Left ventricle myocardium inferior (tissue), 1 donor: Measurements from ENCODE around the gene PRAMEF13. TPM values are rescaled to one million over a fixed set of nuclear protein-coding genes. Genes with fewer than 3 reads are reported as not detected.
"Not testable (repeated sequence)": the region's sequence is repeated elsewhere in the genome, so short reads cannot be mapped to it uniquely, and the experiment has no call there.

Experiments
- DNase-seq: peaks from one replicate; pipeline ENCODE4 v3.0.0-alpha.2; 2020
- H3K27ac ChIP-seq: fragments of 200-600 bp; replicated peaks from 2 replicates; pipeline ENCODE4 v1.8.0; 2021
- H3K27me3 ChIP-seq: fragments of 200-600 bp; 2 replicates; pipeline ENCODE4 v1.8.0; 2021; ENCODE audit warnings: low read depth
- H3K36me3 ChIP-seq: fragments of 200-600 bp; 2 replicates; pipeline ENCODE4 v1.8.0; 2021
- H3K4me1 ChIP-seq: fragments of 200-600 bp; 2 replicates; pipeline ENCODE4 v1.8.0; 2021
- H3K4me3 ChIP-seq: fragments of 200-600 bp; 2 replicates; pipeline ENCODE4 v1.8.0; 2021; ENCODE audit warnings: mild to moderate bottlenecking, moderate library complexity
- H3K9me3 ChIP-seq: fragments of 200-600 bp; replicated peaks from 2 replicates; pipeline ENCODE4 v1.8.0; 2021
- intact Hi-C: fragments of 100-400 bp; cut with micrococcal nuclease; formaldehyde crosslinking; loops from one replicate; pipeline ENCODE4 v1.11.0; 2022
- total RNA-seq: library from RNA; stranded (reverse); fragmentation: NEBNext Ultra II Directional; extraction: Animal tissue kit (Norgen Biotek cat#: 25700); gene quantifications from one replicate; pipeline ENCODE4 v1.2.1, GENCODE V29; 2021
- TF ChIP-seq, protein P1 (sequence below): fragments of 200-600 bp; IDR thresholded peaks from 2 replicates; pipeline ENCODE4 v1.8.0; 2021; ENCODE audit warnings: antibody characterized with exemption, mild to moderate bottlenecking, borderline replicate concordance
- donor health status: DM: no; HTN: yes; CAD: no; lungs with severe emphysema.

The PRAMEF13 gene
- total RNA-seq, 1 donor from 2014 or later, result not detected

GRCh38 chr1:13228343-13228781, 27.2 kb upstream of the PRAMEF13 start:
- Histone ChIP-seq H3K4me1 (no peaks in the 10 kb centered on the region), H3K36me3 (no peaks in the 10 kb centered on the region), H3K9me3 (peaks cover 4% of the 10 kb centered on the region), H3K27ac (no peak overlapping the region), H3K4me3 (no peak overlapping the region), H3K27me3 (peaks cover 55% of the 10 kb centered on the region)
- TF ChIP-seq, protein P1, sequence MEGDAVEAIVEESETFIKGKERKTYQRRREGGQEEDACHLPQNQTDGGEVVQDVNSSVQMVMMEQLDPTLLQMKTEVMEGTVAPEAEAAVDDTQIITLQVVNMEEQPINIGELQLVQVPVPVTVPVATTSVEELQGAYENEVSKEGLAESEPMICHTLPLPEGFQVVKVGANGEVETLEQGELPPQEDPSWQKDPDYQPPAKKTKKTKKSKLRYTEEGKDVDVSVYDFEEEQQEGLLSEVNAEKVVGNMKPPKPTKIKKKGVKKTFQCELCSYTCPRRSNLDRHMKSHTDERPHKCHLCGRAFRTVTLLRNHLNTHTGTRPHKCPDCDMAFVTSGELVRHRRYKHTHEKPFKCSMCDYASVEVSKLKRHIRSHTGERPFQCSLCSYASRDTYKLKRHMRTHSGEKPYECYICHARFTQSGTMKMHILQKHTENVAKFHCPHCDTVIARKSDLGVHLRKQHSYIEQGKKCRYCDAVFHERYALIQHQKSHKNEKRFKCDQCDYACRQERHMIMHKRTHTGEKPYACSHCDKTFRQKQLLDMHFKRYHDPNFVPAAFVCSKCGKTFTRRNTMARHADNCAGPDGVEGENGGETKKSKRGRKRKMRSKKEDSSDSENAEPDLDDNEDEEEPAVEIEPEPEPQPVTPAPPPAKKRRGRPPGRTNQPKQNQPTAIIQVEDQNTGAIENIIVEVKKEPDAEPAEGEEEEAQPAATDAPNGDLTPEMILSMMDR, result peak; percentile 40
- intact Hi-C loops, result no loop called here
- no peak for DNase-seq

DNA sequence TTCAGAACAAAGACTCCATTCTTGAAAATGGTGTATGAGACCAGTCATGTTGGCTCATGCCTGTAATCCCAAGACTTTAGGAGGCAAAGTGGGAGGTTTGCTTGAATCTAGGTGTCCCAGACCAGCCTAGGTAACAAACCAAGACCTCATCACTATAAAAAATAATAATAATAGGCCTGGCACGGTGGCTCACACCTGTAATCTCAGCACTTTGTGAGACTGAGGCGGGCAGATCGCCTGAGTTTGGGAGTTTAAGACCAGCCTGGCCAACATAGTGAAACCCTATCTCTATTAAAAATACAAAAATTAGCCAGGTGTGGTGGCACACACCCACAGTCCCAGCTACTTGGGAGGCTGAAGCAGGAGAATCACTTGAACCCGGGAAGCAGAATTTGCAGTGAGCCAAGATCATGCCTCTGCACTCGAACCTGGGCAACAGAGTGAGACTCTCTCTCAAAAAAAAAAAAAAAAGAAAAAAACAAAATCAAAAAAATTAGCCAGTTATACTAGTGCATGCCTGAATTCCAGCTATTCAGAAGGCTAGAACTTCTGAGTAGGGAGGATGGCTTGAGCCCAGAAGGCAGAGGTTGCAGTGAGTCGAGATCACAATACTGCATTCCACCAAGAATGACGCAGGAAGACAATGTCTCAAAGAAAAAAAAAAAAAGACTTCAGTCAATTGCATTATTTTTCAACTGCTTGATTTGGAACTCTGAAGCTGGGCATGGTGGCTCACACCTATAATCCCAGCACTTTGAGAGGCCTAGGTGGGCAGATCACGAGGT, 26.3 kb upstream of the PRAMEF13 start:
- H3K27me3 ChIP-seq, result peaks cover 47% of the 10 kb centered on the region
- H3K4me1 ChIP-seq, H3K4me3 ChIP-seq, H3K27ac ChIP-seq, DNase-seq, H3K36me3 ChIP-seq, intact Hi-C loops, H3K9me3 ChIP-seq: not testable (repeated sequence)

- peaks cover 33% of the 10 kb centered on the region for H3K27me3 ChIP-seq
- intact Hi-C loops, H3K36me3 ChIP-seq, H3K27ac ChIP-seq, H3K9me3 ChIP-seq, H3K4me3 ChIP-seq, DNase-seq, H3K4me1 ChIP-seq: not testable (repeated sequence)
Measured at GRCh38 chr1:13225675-13226204, 24.5 kb upstream of the PRAMEF13 start, which contains the start of gene PRAMEF18. Gene PRAMEF18, minus strand, starts transcription at chr1:13226154. Its CDS starts 48 bp downstream, at chr1:13226106.

GRCh38 chr1:13224480-13225060, 23.4 kb upstream of the PRAMEF13 start:
- TF ChIP-seq, protein P1, result no peak
- intact Hi-C loops, result no loop called here
- DNase-seq, result no peak
- Histone ChIP-seq H3K9me3 (no peaks in the 10 kb centered on the region), H3K4me3 (no peak overlapping the region), H3K4me1 (no peaks in the 10 kb centered on the region), H3K27ac (no peak overlapping the region), H3K27me3 (peaks cover 24% of the 10 kb centered on the region), H3K36me3 (no peaks in the 10 kb centered on the region)

DNA sequence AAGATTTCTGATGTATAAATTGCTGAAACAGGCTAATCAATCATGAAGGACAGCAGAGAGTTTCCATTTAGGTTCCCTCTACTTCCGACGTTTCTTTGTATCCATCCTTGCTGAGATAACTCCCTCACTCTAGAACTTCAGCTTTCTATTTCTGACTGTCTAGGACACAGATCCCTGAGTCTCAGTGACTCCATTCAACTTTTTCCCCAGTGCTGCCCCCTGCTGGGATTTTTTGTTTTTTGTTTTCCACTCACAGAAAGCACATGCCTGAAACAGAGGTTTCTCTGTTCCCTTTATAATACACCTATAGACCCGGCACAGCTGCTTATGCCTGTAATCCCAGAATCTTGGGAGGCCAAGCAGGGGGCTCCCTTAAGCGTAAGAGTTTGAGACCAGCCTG, 21.6 kb upstream of the PRAMEF13 start:
- H3K9me3 ChIP-seq, H3K36me3 ChIP-seq, H3K4me1 ChIP-seq, H3K27ac ChIP-seq, DNase-seq, intact Hi-C loops, H3K4me3 ChIP-seq: not testable (repeated sequence)
- H3K27me3 ChIP-seq, result peaks cover 15% of the 10 kb centered on the region

GRCh38 chr1:13219203-13219602, 18.0 kb upstream of the PRAMEF13 start:
- intact Hi-C loops, H3K9me3 ChIP-seq, H3K27ac ChIP-seq, H3K4me1 ChIP-seq, H3K4me3 ChIP-seq, H3K27me3 ChIP-seq, DNase-seq, H3K36me3 ChIP-seq: not testable (repeated sequence)

GRCh38 chr1:13216619-13217018, 15.4 kb upstream of the PRAMEF13 start:
- H3K27ac ChIP-seq, intact Hi-C loops, H3K27me3 ChIP-seq, H3K4me1 ChIP-seq, H3K36me3 ChIP-seq, H3K4me3 ChIP-seq, H3K9me3 ChIP-seq, DNase-seq: not testable (repeated sequence)

GRCh38 chr1:13208712-13209111, 7.5 kb upstream of the PRAMEF13 start:
- H3K27me3 ChIP-seq, DNase-seq, H3K9me3 ChIP-seq: not testable (repeated sequence)

DNA sequence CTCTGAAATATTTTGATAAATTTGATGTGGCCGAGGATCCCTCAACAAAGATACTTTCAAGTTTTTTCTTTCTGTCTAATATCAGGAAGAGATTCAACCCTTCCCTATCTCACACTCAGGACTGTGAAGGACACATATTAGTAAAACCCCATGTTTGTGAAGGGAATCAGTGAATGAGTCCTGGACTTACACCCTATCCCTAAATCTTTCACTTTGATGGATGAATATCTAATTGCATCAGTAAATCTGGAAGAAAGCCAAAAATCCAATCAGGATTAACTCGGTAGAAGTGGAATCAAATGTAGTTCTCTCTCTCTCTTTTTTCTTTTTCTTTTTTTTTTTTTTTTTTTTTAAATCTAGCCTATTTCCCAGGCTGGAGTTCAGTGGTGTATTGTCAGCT, 29.7 kb downstream of the PRAMEF13 start, which contains the start of gene PRAMEF9:
PRAMEF9 (plus strand) TSS at position 301 of the 400 bp plus-strand sequence. CDS start 3,433 bp downstream, outside the sequence.
- DNase-seq, H3K4me3 ChIP-seq, H3K9me3 ChIP-seq, H3K27ac ChIP-seq, H3K36me3 ChIP-seq, intact Hi-C loops, H3K27me3 ChIP-seq, H3K4me1 ChIP-seq: not testable (repeated sequence)

More at GRCh38 chr1:13208712-13209111, 7.5 kb upstream of the PRAMEF13 start:
- intact Hi-C loops, H3K4me1 ChIP-seq, H3K36me3 ChIP-seq, H3K27ac ChIP-seq, H3K4me3 ChIP-seq: not testable (repeated sequence)

DNA sequence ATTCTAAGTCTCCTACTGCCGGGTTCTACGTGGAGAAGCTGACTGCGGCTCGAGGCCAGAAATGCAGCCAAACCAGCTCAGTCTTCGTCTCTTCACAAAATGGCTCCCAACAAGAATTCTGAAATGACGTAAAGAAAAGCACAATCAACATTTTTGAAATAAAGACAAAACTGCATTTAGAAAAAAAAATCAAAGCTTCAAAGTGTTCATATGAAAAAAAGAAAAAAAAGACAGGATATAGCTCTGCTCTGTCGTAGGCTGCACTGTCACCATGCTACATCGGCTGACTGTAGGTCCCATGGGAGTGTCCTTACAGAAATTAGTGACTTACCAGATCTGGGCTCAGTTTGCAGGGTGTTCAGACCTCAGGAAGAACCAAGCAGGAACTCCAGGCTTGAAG, 35.7 kb downstream of the PRAMEF13 start, which contains the start of gene HNRNPCL4:
HNRNPCL4 (minus strand) TSS at position 101 of the 400 bp plus-strand sequence. CDS start 164 bp downstream, outside the sequence.
- intact Hi-C loops, H3K27me3 ChIP-seq, H3K9me3 ChIP-seq, H3K36me3 ChIP-seq, H3K27ac ChIP-seq, H3K4me3 ChIP-seq, DNase-seq, H3K4me1 ChIP-seq: not testable (repeated sequence)

DNA sequence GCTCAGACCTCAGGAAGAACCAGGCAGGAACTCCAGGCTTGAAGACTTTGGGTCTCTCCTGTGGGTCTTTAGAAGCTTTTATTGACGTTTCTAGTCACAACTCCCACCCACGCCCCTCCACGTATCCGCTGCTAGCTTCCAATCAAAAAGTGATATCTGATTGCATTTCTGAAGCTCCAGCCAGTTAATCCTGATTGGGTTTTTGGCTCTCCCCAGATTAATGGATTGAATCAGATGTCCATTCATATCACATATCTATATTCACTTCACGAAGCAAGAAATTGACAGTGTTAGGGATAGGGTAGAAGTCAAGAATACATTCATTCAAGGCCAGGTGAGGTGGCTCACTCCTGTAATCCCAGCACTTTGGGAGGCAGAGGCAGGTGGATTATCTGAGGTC, 45.3 kb downstream of the PRAMEF13 start, which contains the start of gene PRAMEF26:
PRAMEF26 (minus strand) TSS at position 101 of the 400 bp plus-strand sequence. CDS start 2,914 bp downstream, outside the sequence.
- H3K27me3 ChIP-seq, H3K4me3 ChIP-seq, H3K36me3 ChIP-seq, intact Hi-C loops, H3K9me3 ChIP-seq, H3K27ac ChIP-seq, DNase-seq, H3K4me1 ChIP-seq: not testable (repeated sequence)
